Activated CD4-positive, alpha-beta memory T cell treated with anti-CD3 and anti-CD28 coated beads for 36 hours (primary cell): ENCODE results near the gene MED16. TPM values are rescaled to one million over a fixed set of nuclear protein-coding genes. Genes with fewer than 3 reads are reported as not detected.

ENCODE experiments used
- CTCF ChIA-PET: fragments of 350-600 bp; sonication (Branson Sonifier 250); formaldehyde crosslinking; loops from one replicate; lab custom pipeline; 2021; ENCODE audit warnings: antibody characterized with exemption, inconsistent platforms; lab: Charles Lee
- POLR2A ChIA-PET: fragments of 350-600 bp; sonication (Branson Sonifier 250); formaldehyde crosslinking; loops from one replicate; lab custom pipeline; 2021; ENCODE audit warnings: antibody characterized with exemption; lab: Charles Lee
- DNase-seq: peaks from one replicate; pipeline ENCODE4 v3.0.0-alpha.2; 2020
- H3K27ac Mint-ChIP-seq: one replicate; pipeline ENCODE4 v1.8.0; 2021; ENCODE audit warnings: mixed read lengths
- H3K27me3 Mint-ChIP-seq: one replicate; pipeline ENCODE4 v1.8.0; 2021; ENCODE audit warnings: mixed read lengths
- H3K36me3 Mint-ChIP-seq: one replicate; pipeline ENCODE4 v1.8.0; 2021; ENCODE audit warnings: mixed read lengths
- H3K4me1 Mint-ChIP-seq: one replicate; pipeline ENCODE4 v1.8.0; 2021; ENCODE audit warnings: low read depth, mixed read lengths
- H3K4me3 Mint-ChIP-seq: one replicate; pipeline ENCODE4 v1.8.0; 2021; ENCODE audit warnings: mild to moderate bottlenecking, mixed read lengths
- H3K9me3 Mint-ChIP-seq: one replicate; pipeline ENCODE4 v1.8.0; 2021; ENCODE audit warnings: mixed read lengths
- intact Hi-C: fragments of 100-400 bp; cut with micrococcal nuclease; formaldehyde crosslinking; loops from one replicate; pipeline ENCODE4 v1.15.1; 2023
- total RNA-seq, 2 experiments: library from RNA; stranded (reverse); gene quantifications; one replicate each; pipeline ENCODE4 v1.2.3, GENCODE V29; 2021

Gene MED16
- total RNA-seq, 2 experiments from 2014 or later: 58.9 to 62.7 TPM

DNA sequence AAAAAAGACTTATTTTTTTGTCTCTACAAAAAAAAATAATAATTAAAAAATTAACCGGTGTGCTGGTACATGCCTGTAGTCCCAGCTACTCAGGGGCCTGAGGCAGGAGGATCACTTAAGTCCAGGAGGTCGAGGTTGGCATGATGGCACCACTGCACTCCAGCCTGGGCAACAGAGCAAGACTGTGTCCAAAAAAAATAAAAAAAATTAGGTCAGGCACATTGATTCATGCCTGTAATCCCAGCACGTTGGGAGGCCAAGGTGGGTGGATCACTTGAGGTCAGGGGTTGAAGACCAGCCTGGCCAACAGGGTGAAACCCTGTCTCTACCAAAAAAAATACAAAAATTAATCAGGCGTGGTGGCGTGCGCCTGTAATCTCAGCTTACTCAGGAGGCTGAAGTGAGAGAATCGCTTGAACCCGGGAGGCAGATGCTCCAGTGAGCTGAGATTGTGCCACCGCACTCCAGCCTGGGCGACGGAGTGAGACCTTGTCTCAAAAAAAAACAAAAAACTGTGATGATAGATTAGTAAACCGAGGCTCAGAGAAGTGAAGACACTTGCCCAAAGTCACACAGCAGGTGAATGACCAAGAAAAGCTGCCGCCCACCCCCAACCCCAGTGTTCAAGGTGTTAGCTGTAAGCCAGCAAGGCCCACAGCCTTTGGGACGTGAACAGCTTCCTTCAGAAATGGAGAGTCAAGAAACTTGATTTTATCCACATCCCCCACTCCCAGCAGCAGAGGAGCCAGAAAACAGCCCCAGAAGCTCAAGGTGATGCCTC lies 9.6 kb upstream of the MED16 start:
- Mint-ChIP-seq H3K4me3 (no peak overlapping the region), H3K36me3 (peaks cover 11% of the 10 kb centered on the region)
- intact Hi-C loops: no loop called here

DNA sequence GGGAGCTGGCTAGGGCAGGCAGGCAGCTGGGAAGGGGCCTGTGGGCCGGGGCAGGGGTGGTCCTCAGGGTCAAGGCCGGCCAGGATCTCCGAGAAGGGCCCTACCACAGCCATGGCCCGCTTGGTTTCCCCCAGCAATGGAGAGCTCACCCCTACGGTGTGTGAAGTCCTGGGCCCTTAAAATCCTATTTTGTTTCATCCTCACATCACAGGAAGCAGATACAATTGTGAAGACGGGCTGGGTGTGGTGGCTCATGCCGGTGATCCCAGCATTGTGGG lies 9.0 kb upstream of the MED16 start:
- Mint-ChIP-seq H3K9me3 (no peaks in the 10 kb centered on the region), H3K36me3 (peaks cover 13% of the 10 kb centered on the region), H3K4me1 (peaks cover 26% of the 10 kb centered on the region), H3K4me3 (no peak overlapping the region), H3K27ac (no peak overlapping the region), H3K27me3 (no peaks in the 10 kb centered on the region)
- CTCF ChIA-PET: no interaction called here
- no peak for DNase-seq
- POLR2A ChIA-PET: interaction anchor here (1.1 kb wide), 1 partner anchor 9 kb away, joined by 3 read pairs; the partner anchor contains the start of genes MED16 and RNU6-9
- intact Hi-C loops: no loop called here

More for the DNA sequence above, 9.6 kb upstream of the MED16 start:
- Mint-ChIP-seq H3K4me1 (peaks cover 32% of the 10 kb centered on the region), H3K9me3 (no peaks in the 10 kb centered on the region), H3K27ac (no peak overlapping the region), H3K27me3 (no peaks in the 10 kb centered on the region)
- no peak for DNase-seq
- POLR2A ChIA-PET: interaction anchor here (1.1 to 1.7 kb wide), 2 partner anchors 10 to 29 kb away, joined by 3 read pairs; partner anchors contain the start of genes MED16 and RNU6-9
- CTCF ChIA-PET: no interaction called here

DNA sequence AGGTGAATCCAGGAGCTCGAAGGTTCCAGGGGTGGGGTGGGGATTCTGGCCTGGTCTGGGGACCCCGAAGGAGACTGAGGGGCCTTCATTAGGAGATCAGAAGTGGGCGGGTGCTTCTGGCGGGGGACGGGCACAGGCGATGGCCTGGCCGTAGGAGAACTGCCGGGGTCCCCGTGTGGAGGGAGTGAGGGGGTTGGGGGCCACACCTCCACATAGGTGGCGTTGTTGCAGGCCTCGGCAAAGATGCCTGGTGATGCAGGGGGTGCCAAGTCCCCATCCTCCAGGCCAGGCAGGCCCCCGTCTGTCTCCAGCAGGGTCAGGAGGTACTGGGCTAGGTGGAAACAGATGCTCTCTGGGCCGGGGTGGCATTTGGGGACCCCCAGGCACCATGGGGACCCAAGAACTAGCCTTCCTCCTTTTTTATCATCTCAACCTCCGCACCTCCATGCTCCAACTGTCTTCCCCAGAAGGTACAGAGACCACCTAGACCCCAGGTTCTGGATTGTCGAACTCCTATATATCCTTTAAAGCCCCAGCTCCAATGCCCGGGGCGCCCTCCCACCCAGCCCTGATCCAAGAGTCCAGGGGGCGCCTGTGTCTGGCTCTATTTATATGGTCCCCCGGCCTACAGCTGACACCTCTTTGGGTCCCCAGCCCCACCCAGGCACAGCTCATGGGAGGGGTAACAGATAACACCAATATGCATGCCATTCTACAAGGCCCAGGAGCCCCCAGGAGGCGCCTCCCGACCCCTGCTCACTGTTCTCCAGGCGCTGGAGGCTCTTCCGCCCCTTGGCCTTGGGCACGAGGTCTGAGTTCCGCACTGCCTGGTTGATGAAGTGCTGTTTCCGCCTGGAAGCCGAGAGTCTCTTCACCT lies 8.5 kb upstream of the MED16 start:
- POLR2A ChIA-PET: interaction anchor here (1.1 kb wide), 1 partner anchor 9 kb away, joined by 3 read pairs; the partner anchor contains the start of genes MED16 and RNU6-9
- H3K9me3 Mint-ChIP-seq: no peaks in the 10 kb centered on the region
- intact Hi-C loops: no loop called here
- H3K4me3 Mint-ChIP-seq: no peak overlapping the region
- H3K27me3 Mint-ChIP-seq: no peaks in the 10 kb centered on the region
- H3K4me1 Mint-ChIP-seq: peaks cover 20% of the 10 kb centered on the region
- CTCF ChIA-PET: no interaction called here
- H3K27ac Mint-ChIP-seq: no peak overlapping the region
- peaks cover 18% of the 10 kb centered on the region for H3K36me3 Mint-ChIP-seq
- no peak for DNase-seq

DNA sequence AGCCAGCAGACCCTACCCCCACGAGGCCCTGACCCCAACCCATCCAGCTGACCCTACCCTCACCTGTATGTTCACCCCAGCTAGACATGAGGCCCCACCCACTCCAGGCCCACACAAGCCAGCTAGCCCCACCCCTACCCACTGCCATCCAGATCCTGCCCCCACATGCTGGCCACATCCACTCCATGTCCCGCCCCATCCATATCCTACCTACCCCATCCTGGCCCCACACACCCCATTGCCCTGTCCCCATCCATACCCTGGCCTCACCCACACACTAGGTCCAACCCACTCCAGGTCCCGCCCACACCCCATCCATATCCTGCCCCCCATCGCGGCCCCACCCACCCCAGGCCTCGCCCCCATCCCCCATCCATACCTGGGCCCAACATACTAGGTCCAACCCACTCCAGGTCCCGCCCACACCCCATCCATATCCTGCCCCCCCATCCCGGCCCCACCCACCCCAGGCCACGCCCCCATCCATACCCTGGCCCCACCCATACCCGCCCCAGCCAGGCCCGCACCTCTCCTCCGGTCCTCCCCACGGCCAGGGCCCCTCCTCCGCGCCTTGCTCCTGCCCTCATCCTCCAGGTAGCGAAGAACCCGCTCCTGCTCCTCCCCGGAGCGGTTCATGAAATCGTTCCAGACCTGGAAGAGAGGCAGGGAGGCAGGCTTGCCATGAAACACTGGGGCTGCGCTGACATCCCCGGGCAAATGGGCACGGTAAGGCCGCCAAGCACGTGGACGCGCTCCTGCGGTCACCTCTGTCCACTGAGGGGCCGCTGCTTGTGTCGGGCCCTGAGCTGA lies 7.5 kb upstream of the MED16 start:
- no peak overlapping the region for H3K27ac Mint-ChIP-seq
- peak; percentile 56 for DNase-seq
- intact Hi-C loops: no loop called here
- no peak overlapping the region for H3K4me3 Mint-ChIP-seq
- H3K36me3 Mint-ChIP-seq: peaks cover 19% of the 10 kb centered on the region
- H3K9me3 Mint-ChIP-seq: no peaks in the 10 kb centered on the region
- CTCF ChIA-PET: no interaction called here
- H3K4me1 Mint-ChIP-seq: peaks cover 13% of the 10 kb centered on the region
- POLR2A ChIA-PET: no interaction called here
- no peaks in the 10 kb centered on the region for H3K27me3 Mint-ChIP-seq

DNA sequence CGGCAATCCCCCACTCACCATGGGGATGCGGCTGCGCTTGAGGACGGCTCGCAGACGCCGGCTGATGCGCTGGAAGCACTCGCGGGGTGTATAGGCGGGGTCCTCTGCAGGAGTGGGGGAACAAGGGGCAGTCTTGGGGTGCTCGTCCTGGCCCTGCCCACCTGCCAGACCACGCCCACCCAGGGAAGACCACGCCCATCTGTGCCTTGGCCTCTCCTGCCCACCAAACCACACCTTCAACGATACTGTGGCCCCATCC lies 7.0 kb upstream of the MED16 start:
- Mint-ChIP-seq H3K4me3 (no peak overlapping the region), H3K4me1 (peaks cover 13% of the 10 kb centered on the region), H3K9me3 (no peaks in the 10 kb centered on the region), H3K36me3 (peaks cover 19% of the 10 kb centered on the region), H3K27ac (no peak overlapping the region), H3K27me3 (no peaks in the 10 kb centered on the region)
- intact Hi-C loops: no loop called here
- ChIA-PET POLR2A (no interaction called here), CTCF (no interaction called here)
- no peak for DNase-seq

DNA sequence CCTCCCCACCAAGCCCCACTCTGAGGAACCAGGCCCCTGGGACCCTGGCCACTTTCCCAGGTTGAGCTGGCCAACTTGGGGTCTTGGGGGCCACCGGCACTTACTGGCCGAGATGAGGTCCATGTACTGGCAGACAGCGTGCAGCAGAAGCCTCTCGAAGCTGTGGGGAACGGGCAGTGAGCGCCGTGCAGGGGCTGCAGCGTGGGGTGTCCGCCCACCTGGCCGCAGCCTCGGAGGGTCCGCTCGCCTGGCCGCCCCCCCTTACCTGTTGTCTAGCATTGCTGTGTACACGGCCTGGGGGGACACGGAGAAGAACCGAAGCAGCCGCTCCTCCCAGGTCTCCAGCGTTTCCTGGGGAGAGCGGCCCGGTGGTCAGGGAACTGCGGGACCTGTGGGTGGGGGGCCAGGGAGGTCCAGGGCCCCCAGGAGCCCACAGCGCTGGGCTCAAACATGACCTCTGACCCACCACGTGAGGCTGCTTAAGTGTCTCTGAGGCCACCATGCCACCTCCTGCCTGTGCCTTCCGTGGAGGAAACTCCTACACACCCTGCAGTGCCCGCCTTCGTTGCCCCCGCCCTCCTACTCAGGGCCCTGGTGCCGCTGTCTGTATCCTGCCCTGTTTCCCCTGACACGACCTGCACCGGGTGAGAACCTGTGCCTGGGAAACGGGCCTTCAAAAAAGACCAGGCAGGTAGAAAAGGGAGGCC lies 6.5 kb upstream of the MED16 start:
- no peak for DNase-seq
- CTCF ChIA-PET: no interaction called here
- Mint-ChIP-seq H3K4me3 (no peak overlapping the region), H3K4me1 (peaks cover 13% of the 10 kb centered on the region), H3K9me3 (no peaks in the 10 kb centered on the region), H3K27me3 (no peaks in the 10 kb centered on the region), H3K27ac (no peak overlapping the region), H3K36me3 (peaks cover 19% of the 10 kb centered on the region)
- intact Hi-C loops: no loop called here
- POLR2A ChIA-PET: no interaction called here

DNA sequence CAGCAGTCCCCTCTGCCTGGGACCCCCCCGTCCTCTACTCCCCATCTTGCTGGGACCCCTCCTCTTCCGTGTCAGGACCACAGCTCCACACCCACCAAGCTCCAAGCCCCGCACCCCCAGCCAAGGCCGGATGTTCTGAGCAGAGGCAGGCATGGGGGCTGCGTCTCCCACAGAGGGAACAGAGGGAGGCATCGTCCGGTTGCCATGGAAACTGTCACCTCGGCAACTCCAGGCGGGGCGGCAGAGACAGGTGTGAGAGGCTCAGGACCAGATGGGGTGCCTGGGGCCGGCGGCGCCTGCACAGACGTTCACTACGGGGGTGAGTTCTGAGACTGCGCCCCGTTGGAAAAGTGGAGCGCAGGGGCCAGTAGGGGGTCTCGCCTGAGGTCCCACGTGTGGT lies 5.7 kb upstream of the MED16 start:
- Mint-ChIP-seq H3K4me3 (no peak overlapping the region), H3K27me3 (no peaks in the 10 kb centered on the region), H3K27ac (no peak overlapping the region), H3K4me1 (peaks cover 10% of the 10 kb centered on the region), H3K9me3 (no peaks in the 10 kb centered on the region), H3K36me3 (peaks cover 16% of the 10 kb centered on the region)
- DNase-seq: peak; percentile 38
- POLR2A ChIA-PET: no interaction called here
- intact Hi-C loops: no loop called here
- CTCF ChIA-PET: interaction anchor here (1.0 kb wide), 1 partner anchor 20 kb away, joined by 3 read pairs; no protein-coding TSS in a partner anchor

DNA sequence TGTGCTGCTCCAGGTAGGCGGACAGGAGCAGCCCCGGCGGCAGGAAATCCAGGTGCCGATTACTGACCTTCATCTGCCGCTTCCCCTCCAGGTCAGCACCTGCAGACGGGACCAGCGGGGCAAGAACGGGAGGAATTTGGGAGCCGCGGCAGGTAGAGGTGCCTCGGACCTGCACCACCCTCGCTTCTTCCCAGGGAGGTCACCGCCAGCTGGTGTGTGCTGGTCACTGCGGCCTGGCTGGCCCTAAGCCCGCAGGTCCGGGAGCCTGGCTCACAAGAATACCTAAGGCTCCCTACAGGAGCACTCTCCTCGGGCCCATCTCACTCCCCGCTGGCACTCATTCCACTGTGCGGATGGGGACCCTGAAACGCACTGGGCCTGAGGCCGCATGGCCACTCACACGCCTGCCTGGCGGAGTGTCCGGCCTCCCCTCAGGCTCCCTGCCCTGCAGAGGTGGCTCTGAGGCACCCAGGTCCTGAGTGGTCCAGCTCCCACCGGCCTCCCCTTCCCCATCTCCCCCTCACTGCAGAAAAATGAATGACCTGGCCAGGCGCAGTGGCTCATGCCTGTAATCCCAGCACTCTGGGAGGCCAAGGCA lies 4.6 kb upstream of the MED16 start:
- peaks cover 3% of the 10 kb centered on the region for H3K27me3 Mint-ChIP-seq
- intact Hi-C loops: no loop called here
- no peaks in the 10 kb centered on the region for H3K9me3 Mint-ChIP-seq
- H3K4me1 Mint-ChIP-seq: peaks cover 17% of the 10 kb centered on the region
- no peak overlapping the region for H3K4me3 Mint-ChIP-seq
- ChIA-PET CTCF (no interaction called here), POLR2A (no interaction called here)
- no peak for DNase-seq
- H3K36me3 Mint-ChIP-seq: peaks cover 21% of the 10 kb centered on the region
- no peak overlapping the region for H3K27ac Mint-ChIP-seq

DNA sequence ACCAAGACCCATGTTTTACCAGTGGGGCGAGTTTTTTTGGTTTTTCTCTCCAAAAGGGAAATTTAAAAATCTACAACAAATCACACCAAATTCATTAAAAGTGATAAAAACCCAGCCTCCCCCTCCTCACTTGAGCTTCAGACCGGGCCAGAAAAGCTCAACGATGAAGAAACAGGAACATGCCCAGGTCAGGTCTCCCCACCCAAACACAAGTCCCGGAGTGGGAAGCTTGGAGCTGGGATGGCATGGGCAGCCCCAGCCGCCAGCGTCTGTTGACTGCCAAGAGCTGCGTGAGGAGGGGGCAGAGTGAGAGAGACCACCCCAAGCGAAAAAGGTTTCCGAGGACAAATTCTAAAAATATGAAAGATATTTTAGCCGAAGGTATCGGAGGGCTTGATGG lies 4.0 kb upstream of the MED16 start:
- Mint-ChIP-seq H3K9me3 (no peaks in the 10 kb centered on the region), H3K4me3 (no peak overlapping the region), H3K36me3 (peaks cover 19% of the 10 kb centered on the region), H3K27ac (no peak overlapping the region), H3K4me1 (peaks cover 17% of the 10 kb centered on the region), H3K27me3 (peaks cover 3% of the 10 kb centered on the region)
- POLR2A ChIA-PET: no interaction called here
- CTCF ChIA-PET: no interaction called here
- no peak for DNase-seq
- intact Hi-C loops: no loop called here

DNA sequence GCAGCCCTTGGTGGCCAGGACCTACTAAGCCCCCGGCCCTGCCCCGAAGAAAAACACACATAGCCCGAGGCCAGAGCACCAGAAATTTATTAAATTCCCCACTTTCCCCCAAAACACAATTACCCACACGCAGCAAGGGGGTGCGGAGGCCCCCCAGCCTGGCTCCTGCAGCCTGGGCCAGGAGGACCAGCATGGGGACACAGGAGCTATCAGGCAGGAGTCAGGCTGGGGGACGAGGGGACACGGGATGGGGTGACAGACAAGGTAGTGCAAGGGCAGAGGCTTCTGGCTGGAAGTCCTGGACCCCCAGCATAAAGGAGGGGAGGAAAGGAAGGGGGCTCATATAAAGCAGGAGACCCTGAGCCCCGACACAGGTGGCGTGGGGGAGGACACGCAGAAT lies 3.4 kb upstream of the MED16 start:
- H3K36me3 Mint-ChIP-seq: peaks cover 16% of the 10 kb centered on the region
- no peak for DNase-seq
- peaks cover 16% of the 10 kb centered on the region for H3K4me1 Mint-ChIP-seq
- H3K9me3 Mint-ChIP-seq: no peaks in the 10 kb centered on the region
- POLR2A ChIA-PET: no interaction called here
- CTCF ChIA-PET: no interaction called here
- H3K4me3 Mint-ChIP-seq: no peak overlapping the region
- H3K27ac Mint-ChIP-seq: no peak overlapping the region
- intact Hi-C loops: no loop called here
- H3K27me3 Mint-ChIP-seq: peaks cover 3% of the 10 kb centered on the region

DNA sequence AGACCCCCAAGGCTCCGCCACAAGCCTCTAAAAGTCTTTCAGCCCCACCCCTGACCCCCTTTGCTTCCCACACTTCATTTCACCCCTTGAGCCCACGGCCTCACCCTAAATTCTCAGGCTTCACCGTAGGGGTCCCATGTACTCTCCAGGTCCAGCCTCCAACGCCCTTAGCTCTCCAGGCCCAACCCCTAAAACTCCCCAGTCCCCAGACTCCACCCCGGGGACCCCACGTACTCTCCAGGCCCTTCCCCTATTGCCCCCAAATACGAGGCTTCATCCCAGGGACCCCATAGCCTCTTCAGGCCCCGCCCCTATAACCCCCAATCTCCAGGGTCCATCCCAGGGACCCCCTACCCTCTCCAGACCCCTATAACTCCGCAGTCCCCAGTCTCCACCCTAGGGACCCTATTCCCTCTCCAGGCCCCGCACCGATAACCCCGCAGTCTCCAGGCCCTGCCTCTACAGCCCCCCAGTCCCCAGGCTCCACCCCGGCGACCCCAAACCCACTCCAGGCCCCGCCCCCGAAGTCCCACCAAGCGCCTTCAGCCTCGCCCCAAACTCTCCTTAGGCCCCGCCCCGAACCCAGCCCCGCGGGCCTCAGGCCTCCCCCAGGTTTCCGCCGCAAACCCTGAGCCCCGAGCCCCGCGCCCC lies 619 bp downstream of the MED16 start:
- no peak for DNase-seq
- ChIA-PET POLR2A (interaction anchor here (0.9 to 2.0 kb wide), 3 partner anchors 10 to 21 kb away, joined by 3 to 7 read pairs (median 5); partner anchors contain the start of gene R3HDM4), CTCF (interaction anchor here (1.0 to 1.2 kb wide), 4 partner anchors 29 to 92 kb away, joined by 4 to 5 read pairs (median 5); partner anchors contain the start of gene WDR18)
- Mint-ChIP-seq H3K4me3 (peak overlapping the region; percentile 78), H3K27me3 (peaks cover 3% of the 10 kb centered on the region), H3K4me1 (peaks cover 11% of the 10 kb centered on the region), H3K36me3 (peaks cover 19% of the 10 kb centered on the region), H3K27ac (peak overlapping the region; percentile 74), H3K9me3 (no peaks in the 10 kb centered on the region)
- intact Hi-C loops: loop anchor here (2.0 kb wide), 1 partner anchor 20 kb away; no protein-coding TSS in a partner anchor
